DOHH2 (cell line): ENCODE data around the gene SHQ1.

Experiments used
- CTCF ChIP-seq: fragments of 200-600 bp; sonication (generic); IDR thresholded peaks from one replicate; pipeline ENCODE4 v1.5.1; 2014; ENCODE audit warnings: antibody characterized with exemption, mild to moderate bottlenecking, low read depth, low read length; ENCODE audit not compliant: poor library complexity, severe bottlenecking
- EZH2phosphoT487 ChIP-seq: fragments of 200-600 bp; sonication (generic); IDR thresholded peaks from 2 replicates; pipeline ENCODE4 v1.6.1; 2017; ENCODE audit warnings: borderline replicate concordance, mild to moderate bottlenecking, antibody characterized with exemption, low read length, moderate library complexity, mixed read lengths

DNA sequence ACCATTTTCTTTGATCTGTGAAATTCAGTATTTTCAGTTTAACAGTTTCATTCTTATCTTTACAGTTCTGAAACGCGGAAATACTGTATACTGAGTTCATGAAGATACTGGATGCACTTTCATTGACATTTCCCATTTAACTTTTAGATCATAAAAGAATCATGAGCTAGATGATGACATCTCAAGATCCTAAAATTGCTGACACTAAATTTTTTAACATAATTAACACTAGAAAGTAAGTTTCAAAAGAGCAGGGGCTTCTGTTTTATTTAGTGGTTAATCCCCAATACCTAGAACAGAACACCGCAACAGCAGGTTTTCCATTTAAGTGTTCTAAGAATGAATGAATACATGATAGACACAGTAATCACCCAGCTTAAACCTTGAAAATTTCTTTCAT lies 54.2 kb downstream of the SHQ1 start:
- TF ChIP-seq CTCF (no peak), EZH2phosphoT487 (no peak)
